Esophagus squamous epithelium (tissue), 4 donors: ENCODE measurements around the gene MYH8.

Experiments used
- POLR2A ChIP-seq, 4 donors: fragments of 450-650 bp; IDR thresholded peaks; one replicate each; pipeline ENCODE4 v1.6.1; 2017; ENCODE audit warnings: antibody characterized with exemption in 4 of 4, mild to moderate bottlenecking in 4 of 4, moderate library complexity in 3 of 4
- TF ChIP-seq, protein P1 (sequence below), 6 experiments: fragments of 450-650 bp in 4 of 6; fragments of 200-600 bp in 2 of 6; sonication (generic) in 2 of 6; IDR thresholded peaks; one replicate each; pipeline ENCODE4 v1.5.1; 2016 to 2019; ENCODE audit warnings: antibody characterized with exemption in 6 of 6, mild to moderate bottlenecking in 4 of 6, moderate library complexity in 4 of 6

DNA sequence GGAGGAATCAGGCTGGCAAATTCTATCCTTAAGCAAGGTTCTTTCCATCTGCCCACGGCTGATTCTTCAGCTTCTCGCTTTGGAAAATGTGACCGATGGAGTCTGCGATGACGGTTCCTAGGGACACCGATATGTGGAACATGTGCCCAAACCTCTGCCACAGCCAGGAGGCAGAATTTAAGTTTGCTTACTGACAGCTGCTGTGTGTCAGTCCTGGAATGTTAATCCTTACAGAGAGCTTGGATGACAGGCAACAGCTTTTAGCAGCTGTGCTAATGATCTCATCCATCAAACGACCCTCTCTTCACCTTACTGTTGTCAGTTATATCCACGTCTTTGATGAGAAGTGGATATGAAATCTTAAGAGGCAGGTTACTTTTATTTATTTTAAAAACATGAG, 37.6 kb downstream of the MYH8 start:
- TF ChIP-seq, protein P1, sequence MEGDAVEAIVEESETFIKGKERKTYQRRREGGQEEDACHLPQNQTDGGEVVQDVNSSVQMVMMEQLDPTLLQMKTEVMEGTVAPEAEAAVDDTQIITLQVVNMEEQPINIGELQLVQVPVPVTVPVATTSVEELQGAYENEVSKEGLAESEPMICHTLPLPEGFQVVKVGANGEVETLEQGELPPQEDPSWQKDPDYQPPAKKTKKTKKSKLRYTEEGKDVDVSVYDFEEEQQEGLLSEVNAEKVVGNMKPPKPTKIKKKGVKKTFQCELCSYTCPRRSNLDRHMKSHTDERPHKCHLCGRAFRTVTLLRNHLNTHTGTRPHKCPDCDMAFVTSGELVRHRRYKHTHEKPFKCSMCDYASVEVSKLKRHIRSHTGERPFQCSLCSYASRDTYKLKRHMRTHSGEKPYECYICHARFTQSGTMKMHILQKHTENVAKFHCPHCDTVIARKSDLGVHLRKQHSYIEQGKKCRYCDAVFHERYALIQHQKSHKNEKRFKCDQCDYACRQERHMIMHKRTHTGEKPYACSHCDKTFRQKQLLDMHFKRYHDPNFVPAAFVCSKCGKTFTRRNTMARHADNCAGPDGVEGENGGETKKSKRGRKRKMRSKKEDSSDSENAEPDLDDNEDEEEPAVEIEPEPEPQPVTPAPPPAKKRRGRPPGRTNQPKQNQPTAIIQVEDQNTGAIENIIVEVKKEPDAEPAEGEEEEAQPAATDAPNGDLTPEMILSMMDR (IDR thresholded peaks at IDR 0.05): no peak
- no peak for TF ChIP-seq POLR2A (IDR thresholded peaks at IDR 0.05)
